HL-60 (cell line): ENCODE results near the gene TBX10.

Source experiments
- DNase-seq, 2 experiments: peaks; one replicate each; pipeline ENCODE4 v3.0.0-alpha.2; 2010 to 2020; ENCODE audit warnings: low read depth in 1 of 2, low spot score in 1 of 2
- H3K27ac ChIP-seq: fragments of 250-450 bp; sonication (Bioruptor Pico); replicated peaks from 2 replicates; pipeline ENCODE4 v1.5.1; 2020; ENCODE audit warnings: mild to moderate bottlenecking, moderate library complexity
- H3K27me3 ChIP-seq: fragments of 250-450 bp; sonication (Bioruptor Pico); 2 replicates; pipeline ENCODE4 v1.5.1; 2021; ENCODE audit warnings: mild to moderate bottlenecking, moderate library complexity; ENCODE audit not compliant: insufficient read depth, poor library complexity, severe bottlenecking
- H3K4me3 ChIP-seq: replicated peaks from 2 replicates; pipeline ENCODE4 v1.5.1; 2011; ENCODE audit warnings: mild to moderate bottlenecking, control low read depth, low read length; ENCODE audit not compliant: insufficient read depth
- CTCF ChIP-seq: IDR thresholded peaks from one replicate; pipeline ENCODE4 v1.5.1; 2011; ENCODE audit warnings: low read length, control low read depth, inconsistent platforms; ENCODE audit not compliant: insufficient read depth
- GABPA ChIP-seq: IDR thresholded peaks from 2 replicates; pipeline ENCODE4 v1.6.1; 2012; ENCODE audit warnings: low read depth
- POLR2AphosphoS5 ChIP-seq: IDR thresholded peaks from 2 replicates; pipeline ENCODE4 v1.6.1; 2012; ENCODE audit warnings: low read depth
- REST ChIP-seq: IDR thresholded peaks from 2 replicates; pipeline ENCODE4 v1.6.1; 2012; ENCODE audit warnings: low read depth; ENCODE audit not compliant: insufficient replicate concordance
- SPI1 ChIP-seq: IDR thresholded peaks from 2 replicates; pipeline ENCODE4 v1.6.1; 2012; ENCODE audit warnings: low read depth, mild to moderate bottlenecking, borderline replicate concordance

Gene TBX10

GRCh38 chr11:67664696-67665540, 25.4 kb upstream of the TBX10 start:
- H3K4me3 ChIP-seq = no peak overlapping the region
- no peak for DNase-seq
- H3K27me3 ChIP-seq = no peaks in the 10 kb centered on the region
- H3K27ac ChIP-seq = no peak overlapping the region
- TF ChIP-seq SPI1 = no peak
- no peak for TF ChIP-seq GABPA
- no peak for TF ChIP-seq CTCF
- TF ChIP-seq POLR2AphosphoS5 = no peak
- no peak for TF ChIP-seq REST

- no peak overlapping the region for H3K4me3 ChIP-seq
- TF ChIP-seq REST (no peak), SPI1 (no peak), GABPA (no peak), POLR2AphosphoS5 (no peak), CTCF (no peak)
- no peak overlapping the region for H3K27ac ChIP-seq
- no peak for DNase-seq
- no peaks in the 10 kb centered on the region for H3K27me3 ChIP-seq
Observed at GRCh38 chr11:67664213-67664585, 24.6 kb upstream of the TBX10 start.

GRCh38 chr11:67663532-67664212, 24.1 kb upstream of the TBX10 start:
- H3K27me3 ChIP-seq = no peaks in the 10 kb centered on the region
- no peak overlapping the region for H3K27ac ChIP-seq
- TF ChIP-seq CTCF = no peak
- no peak for TF ChIP-seq SPI1
- no peak for TF ChIP-seq GABPA
- TF ChIP-seq POLR2AphosphoS5 = no peak
- no peak for TF ChIP-seq REST
- DNase-seq = no peak
- no peak overlapping the region for H3K4me3 ChIP-seq
